Lower leg skin (tissue), 4 donors: ENCODE measurements around the gene UBAC2. TPM values are rescaled to one million over a fixed set of nuclear protein-coding genes. Genes with fewer than 3 reads are reported as not detected.

ENCODE experiments used
- DNase-seq, 2 donors: peaks; one replicate each; pipeline ENCODE4 v3.0.0-alpha.2; 2019; ENCODE audit warnings: low spot score in 2 of 2
- H3K4me3 ChIP-seq: fragments of 200-600 bp; sonication (generic); 2 replicates; pipeline ENCODE4 v1.5.1; 2017; ENCODE audit warnings: mild to moderate bottlenecking, low read depth; ENCODE audit not compliant: poor library complexity, severe bottlenecking
- POLR2A ChIP-seq, 2 donors: fragments of 450-650 bp; IDR thresholded peaks; one replicate each; pipeline ENCODE4 v1.6.1; 2016 to 2017; ENCODE audit warnings: antibody characterized with exemption in 2 of 2, mild to moderate bottlenecking in 1 of 2, moderate library complexity in 1 of 2
- WGBS, 2 donors: methylation state at CpG; one replicate each; pipeline ENCODE4 v1.1.5; 2018; 5-methylcytosine and 5-hydroxymethylcytosine counted together
- intact Hi-C: fragments of 100-400 bp; cut with DNase I; formaldehyde crosslinking; loops from one replicate; pipeline ENCODE4 v1.15.0; 2023; ENCODE audit warnings: low total_unique reads
- total RNA-seq, 4 donors: library from RNA; depleted of rRNA; stranded (reverse); fragments of >200 nt; gene quantifications; one replicate each; pipeline ENCODE4 v1.1.0, GENCODE V29; 2016
- TF ChIP-seq, protein P1 (sequence below), 3 donors: fragments of 450-650 bp; IDR thresholded peaks; one replicate each; pipeline ENCODE4 v1.5.1; 2016; ENCODE audit warnings: antibody characterized with exemption in 3 of 3, mild to moderate bottlenecking in 3 of 3, moderate library complexity in 2 of 3

UBAC2 gene
- total RNA-seq, 4 donors from 2014 or later: 94.8 to 125 (median 106) TPM

DNA sequence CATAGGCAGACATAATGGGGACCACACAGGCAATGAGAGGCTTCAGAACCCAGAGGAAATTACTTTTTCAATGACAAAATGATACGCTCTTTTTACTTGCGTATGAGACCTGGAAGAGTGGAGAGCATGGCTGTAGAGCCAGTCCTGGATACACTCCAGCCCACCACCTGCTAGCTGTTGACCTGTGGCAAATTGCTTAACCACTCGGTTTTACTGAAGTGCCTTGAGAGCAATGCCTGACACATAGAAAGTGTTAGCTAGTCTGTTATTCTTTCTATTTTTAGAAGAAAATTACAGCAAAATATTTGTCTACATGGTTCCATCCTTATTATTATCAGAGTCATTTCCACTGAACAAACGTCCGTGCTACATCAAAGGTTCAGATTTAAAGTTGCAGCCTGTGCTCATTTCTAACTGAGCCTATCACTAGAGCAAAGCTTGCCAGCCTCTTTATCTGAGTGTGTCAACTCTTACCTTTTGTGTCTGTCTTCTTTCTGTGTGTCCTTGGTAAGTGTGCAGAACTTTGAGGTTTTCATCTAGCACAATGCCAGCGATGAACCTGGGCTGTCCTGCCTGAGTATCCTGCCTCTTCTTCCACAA lies 116.1 kb downstream of the UBAC2 start:
- intact Hi-C loops: no loop called here

DNA sequence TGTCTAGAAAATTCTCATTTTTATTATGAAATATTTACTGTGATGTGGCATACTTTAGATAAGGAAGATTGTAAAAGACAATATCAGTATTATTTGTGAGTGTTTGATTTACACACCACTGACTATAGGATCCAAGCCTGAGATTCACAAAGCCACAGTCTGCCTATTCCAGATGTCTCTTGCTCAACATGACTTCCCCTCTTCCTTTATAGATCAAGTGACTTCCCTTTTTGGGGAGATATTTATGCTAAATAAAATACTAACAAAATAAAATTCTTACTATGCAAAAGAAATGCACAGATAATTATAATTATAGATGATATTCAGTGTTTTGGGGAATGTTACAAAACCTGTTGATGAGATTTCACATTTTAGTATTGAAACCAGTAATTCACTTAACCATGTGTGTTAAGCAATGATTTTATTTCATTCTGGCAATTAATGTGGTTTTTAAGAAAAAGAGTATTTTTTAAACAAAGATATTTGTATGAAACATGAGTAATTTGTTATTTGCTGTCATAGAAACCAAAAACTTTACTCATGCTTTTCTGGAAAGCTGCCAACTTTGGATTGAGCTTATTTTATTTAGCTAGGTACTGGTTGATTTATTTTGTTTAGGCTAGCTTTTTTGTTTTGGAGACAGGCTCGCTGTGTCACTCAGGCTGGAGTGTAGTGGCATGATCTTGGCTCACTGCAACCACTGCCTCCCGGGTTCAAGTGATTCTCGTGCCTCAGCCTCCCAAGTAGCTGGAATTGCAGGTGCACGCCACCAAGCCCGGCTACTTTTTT lies 120.2 kb downstream of the UBAC2 start:
- no peak for DNase-seq
- no peak overlapping the region for H3K4me3 ChIP-seq
- 52 to 59% methylated on average over 5 of the region's 5 CpGs for WGBS, 2 donors
- intact Hi-C loops: no loop called here
- TF ChIP-seq, protein P1, sequence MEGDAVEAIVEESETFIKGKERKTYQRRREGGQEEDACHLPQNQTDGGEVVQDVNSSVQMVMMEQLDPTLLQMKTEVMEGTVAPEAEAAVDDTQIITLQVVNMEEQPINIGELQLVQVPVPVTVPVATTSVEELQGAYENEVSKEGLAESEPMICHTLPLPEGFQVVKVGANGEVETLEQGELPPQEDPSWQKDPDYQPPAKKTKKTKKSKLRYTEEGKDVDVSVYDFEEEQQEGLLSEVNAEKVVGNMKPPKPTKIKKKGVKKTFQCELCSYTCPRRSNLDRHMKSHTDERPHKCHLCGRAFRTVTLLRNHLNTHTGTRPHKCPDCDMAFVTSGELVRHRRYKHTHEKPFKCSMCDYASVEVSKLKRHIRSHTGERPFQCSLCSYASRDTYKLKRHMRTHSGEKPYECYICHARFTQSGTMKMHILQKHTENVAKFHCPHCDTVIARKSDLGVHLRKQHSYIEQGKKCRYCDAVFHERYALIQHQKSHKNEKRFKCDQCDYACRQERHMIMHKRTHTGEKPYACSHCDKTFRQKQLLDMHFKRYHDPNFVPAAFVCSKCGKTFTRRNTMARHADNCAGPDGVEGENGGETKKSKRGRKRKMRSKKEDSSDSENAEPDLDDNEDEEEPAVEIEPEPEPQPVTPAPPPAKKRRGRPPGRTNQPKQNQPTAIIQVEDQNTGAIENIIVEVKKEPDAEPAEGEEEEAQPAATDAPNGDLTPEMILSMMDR (IDR thresholded peaks at IDR 0.05): no peak
- TF ChIP-seq POLR2A (IDR thresholded peaks at IDR 0.05): no peak

More for the DNA sequence above, 116.1 kb downstream of the UBAC2 start:
- H3K4me3 ChIP-seq: no peak overlapping the region
- TF ChIP-seq POLR2A (IDR thresholded peaks at IDR 0.05): no peak
- TF ChIP-seq, protein P1 (IDR thresholded peaks at IDR 0.05): no peak
- no peak for DNase-seq
- 90 to 94% methylated on average over 6 of the region's 6 CpGs for WGBS, 2 donors

DNA sequence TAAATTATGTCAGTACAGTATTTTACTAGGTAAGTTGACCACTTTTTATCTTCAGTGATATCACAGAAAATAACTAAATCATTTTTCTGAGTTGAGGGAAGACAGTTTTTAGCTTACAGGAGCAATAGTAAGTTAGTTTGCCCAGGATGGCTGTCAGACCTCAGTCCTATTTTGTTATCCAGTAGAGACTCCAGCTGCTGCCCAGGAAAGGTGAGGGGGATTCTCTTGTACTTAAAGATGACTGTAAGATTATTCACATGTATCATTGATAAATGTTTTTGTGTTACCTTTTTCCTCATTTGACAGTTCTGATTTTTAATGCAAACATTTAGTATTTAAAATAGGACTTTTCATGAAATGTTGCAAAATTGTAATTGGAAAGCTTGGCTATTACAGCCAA lies 121.1 kb downstream of the UBAC2 start:
- intact Hi-C loops: no loop called here
- TF ChIP-seq POLR2A (IDR thresholded peaks at IDR 0.05): no peak
- TF ChIP-seq, protein P1 (IDR thresholded peaks at IDR 0.05): no peak
- no peak overlapping the region for H3K4me3 ChIP-seq
- no peak for DNase-seq

DNA sequence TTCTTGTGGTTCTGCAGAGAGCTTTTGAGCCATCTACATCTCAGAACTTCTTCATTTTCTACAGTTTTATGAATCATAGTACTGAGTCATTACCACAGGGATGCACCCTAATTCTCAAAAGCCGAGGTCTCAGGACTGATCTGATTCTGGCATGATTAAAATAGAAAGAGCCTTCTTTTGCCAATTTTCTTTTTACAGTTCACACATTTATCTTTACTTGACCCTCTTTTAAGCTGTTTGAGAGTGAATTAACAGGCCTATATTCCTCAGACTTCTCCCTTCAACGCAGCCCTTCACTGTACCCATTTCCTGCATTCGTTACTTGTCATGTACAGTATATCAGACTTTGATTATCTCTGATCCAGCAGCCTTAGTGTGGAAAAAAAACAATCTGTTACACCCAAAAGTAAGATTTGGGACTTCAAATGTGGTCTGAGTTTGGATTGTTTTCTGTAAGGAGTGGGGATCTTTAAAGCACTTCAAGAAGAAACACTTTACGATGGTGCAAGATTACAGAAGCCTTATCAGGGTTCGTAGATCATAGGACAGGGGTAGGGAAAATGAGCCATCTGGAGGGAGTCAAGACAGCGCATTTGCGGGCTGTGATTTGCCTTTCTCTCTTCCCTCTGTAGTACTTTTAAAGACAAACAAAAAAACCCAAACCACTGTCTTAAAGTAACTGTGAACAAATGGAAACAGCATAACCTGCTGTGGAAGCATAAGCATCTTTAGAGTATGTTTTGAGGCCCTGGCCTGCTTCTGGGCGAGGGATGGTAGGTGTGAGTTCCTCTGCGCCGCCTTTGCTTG lies 121.8 kb downstream of the UBAC2 start:
- no peak overlapping the region for H3K4me3 ChIP-seq
- intact Hi-C loops: no loop called here
- no peak for DNase-seq
- 64 to 77% methylated on average over 10 of the region's 10 CpGs for WGBS, 2 donors
- no peak for TF ChIP-seq POLR2A (IDR thresholded peaks at IDR 0.05)
- TF ChIP-seq, protein P1 (IDR thresholded peaks at IDR 0.05): no peak

DNA sequence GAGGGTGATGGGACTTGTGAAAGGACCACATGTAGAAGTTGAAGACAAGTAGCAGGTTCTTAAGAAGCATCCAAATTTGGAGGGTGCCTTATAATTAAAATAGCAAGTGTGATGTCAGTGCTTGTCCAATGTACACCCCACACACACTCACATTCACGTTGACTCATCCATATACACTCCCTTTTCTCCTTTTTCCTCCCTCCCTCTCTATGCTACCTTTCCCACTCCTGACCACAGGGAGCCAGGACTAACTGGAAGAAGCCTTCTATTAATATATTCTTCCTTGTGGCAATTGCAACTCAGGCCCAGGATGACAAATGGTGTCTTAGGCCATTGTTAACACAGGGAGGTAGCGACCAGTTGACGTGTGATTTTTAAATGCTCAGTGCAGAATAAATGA lies 122.8 kb downstream of the UBAC2 start:
- TF ChIP-seq POLR2A (IDR thresholded peaks at IDR 0.05): no peak
- TF ChIP-seq, protein P1 (IDR thresholded peaks at IDR 0.05): no peak
- no peak overlapping the region for H3K4me3 ChIP-seq
- intact Hi-C loops: no loop called here
- no peak for DNase-seq
- 65 to 73% methylated on average over 3 of the region's 3 CpGs for WGBS, 2 donors
